Astrocyte of the hippocampus (primary cell): Measurements from ENCODE around the gene CSF3R.

Experiments used
- DNase-seq: peaks from one replicate; pipeline ENCODE4 v3.0.0; 2011; ENCODE audit warnings: low read depth, low spot score

Gene CSF3R

DNA sequence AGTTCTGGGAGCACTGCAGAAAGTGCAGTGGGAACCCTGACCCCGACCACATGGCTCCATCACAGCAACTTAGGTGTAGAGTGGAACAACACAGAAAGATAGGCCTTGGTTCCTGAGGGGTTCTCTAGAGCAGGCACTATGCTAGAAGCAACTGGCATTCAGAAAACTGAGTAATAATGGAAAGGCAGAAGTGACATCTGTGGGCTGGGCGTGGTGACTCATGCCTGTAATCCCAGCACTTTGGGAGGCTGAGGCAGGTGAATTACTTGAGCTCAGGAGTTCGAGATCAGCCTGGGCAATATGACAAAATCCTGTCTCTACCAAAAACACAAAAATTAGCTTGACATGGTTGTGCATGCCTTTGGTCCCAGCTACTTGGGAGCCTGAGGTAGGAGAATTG, 23.8 kb downstream of the CSF3R start:
- no peak for DNase-seq

GRCh38 chr1:36457691-36458090, 25.0 kb downstream of the CSF3R start:
- no peak for DNase-seq

DNA sequence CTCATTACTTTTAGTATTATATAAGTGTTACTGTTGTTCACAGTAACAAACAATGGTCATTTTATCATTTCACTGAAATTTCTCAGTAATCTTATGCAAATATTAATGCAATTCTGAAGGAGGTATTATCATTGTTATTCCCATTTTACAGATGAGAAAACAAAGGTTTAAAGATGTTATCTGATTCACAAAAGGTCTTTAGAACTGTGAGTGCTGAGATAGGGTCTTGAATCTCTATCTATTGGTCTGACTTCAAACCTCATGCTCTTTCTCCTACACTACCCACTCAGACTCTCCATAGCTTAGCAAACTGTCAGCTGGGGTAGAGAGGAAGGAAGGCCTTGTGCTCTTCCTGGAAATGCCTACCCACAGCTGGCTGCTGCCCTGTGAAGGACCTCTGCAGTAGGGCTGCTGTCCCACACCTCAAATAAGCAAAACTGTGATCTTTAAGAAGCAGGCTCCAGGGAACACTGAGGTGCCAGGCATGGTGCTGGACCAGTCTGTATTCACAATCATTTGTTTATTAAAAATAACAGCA, 26.3 kb downstream of the CSF3R start:
- no peak for DNase-seq

- no peak for DNase-seq
Observed at GRCh38 chr1:36455386-36455785, 27.3 kb downstream of the CSF3R start.

DNA sequence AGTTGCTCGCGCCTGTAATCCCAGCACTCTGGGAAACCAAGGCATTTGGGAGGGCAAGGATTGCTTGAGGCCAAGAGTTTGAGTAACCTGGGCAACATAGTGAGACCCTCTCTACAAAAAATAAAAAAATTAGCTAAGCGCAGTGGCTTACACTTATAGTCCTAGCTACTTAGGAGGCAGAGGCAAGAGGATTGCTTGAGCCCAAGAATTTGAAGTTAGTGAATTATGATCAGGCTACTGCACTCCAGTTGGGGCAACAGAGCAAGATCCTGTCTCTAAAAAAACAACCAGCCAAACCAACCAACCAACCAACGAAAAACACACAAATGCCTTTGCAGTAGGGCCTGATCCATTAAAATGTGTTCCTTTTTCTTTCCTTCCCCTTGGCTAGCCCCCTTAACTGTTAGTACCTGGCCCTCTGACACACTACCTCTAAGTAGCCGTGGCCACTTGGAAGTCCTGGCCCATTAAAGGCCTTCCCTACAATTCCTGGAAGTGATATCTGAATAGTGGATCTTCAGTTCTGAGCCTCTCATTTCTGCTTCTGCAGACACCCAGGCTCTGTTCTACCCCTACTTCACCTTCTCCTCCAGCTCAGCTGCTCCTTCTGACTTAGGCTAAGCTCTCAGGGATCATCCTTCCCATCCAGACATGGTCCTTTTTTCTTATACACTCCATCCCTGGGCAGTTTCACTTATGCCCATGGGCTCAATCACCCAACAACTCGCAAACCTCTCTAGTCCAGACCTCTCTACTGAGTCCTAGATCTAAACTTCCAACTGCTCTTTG, 28.9 kb downstream of the CSF3R start:
- DNase-seq: no peak

- no peak for DNase-seq
Observed at GRCh38 chr1:36453051-36453450, 29.7 kb downstream of the CSF3R start.

- DNase-seq: no peak
Observed at GRCh38 chr1:36450919-36451305, 31.8 kb downstream of the CSF3R start.

DNA sequence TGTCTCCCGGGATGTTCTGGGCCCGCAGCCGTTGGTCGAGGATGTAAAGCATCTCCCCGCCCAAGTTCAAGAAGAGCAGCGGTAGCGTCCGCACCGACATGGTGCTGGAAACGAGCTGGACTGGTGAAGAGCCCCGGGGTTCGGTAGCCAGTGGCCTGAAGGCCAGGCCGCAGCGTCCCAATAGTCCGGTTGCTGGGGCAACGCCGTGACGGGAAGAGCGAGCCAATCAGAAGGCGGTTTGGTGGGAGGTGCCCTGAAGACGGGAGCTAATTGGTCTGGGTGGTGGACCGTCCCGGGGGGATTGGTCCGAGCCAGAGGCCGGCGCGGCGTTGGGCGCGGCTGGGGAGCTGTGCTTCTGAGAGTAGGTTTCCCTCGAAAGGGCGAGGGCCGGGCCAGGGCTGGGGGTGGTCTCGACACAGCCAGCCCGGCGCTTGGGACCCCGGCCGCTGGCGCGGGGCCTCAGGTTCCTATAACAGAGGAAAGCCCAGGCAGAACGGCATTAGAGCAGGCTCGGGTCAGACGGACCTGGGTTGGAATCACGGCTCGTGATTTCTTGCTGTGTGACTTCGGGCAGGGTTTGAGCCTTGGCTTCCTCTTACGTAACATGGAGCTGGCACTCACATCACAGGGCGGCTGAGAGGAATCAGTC, 32.3 kb downstream of the CSF3R start, which contains the start of gene OSCP1:
Gene OSCP1, minus strand, starts transcription at position 182 of the 649 bp plus-strand sequence. Its CDS starts 82 bp downstream, at position 100.
- peak; percentile 99 for DNase-seq

DNA sequence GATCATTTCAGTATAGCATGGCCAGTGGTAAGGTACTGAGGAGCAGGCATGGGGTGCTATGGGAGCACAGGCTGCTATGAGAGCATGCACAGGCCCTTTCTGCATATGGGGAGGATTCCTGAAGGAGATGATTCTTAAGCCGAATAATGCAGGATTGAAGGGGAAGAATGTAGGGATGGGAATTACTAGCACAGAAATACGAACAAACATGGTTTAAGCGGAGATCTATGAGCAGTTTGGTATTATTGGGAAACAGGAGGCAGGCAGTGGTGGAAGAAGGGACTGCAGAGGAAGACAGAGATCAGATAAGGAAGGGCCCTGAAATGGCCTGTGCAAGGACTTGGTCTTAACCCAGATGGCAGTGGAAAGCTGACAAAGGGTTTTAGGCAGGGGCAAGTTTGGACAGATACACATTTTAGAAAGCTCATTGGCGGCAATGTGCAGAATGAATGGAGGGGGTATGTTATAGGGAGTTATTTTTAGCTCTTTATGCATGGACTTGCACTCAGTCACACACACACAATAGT, 34.1 kb downstream of the CSF3R start:
- DNase-seq: no peak

- no peak for DNase-seq
Observed at GRCh38 chr1:36447450-36447849, 35.3 kb downstream of the CSF3R start.

DNA sequence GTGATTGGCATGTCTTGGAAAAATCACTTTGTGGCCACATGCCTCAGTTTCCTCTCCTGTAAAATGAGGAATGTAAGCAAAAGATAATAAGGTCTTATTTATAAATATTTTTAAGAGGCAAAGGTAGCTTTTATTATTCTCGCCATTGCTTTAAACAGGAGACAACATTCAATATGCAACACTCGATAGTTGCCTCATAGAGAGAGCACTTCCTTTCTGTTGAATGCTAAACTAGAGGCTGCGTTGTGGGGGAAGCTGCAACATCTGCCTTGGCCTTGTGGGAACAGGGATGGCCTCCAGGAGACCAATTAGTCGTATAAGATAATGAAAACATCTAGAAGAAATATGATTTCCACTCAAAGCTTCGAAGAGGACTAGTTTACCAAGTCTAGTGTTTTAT, 36.0 kb downstream of the CSF3R start:
- no peak for DNase-seq

DNA sequence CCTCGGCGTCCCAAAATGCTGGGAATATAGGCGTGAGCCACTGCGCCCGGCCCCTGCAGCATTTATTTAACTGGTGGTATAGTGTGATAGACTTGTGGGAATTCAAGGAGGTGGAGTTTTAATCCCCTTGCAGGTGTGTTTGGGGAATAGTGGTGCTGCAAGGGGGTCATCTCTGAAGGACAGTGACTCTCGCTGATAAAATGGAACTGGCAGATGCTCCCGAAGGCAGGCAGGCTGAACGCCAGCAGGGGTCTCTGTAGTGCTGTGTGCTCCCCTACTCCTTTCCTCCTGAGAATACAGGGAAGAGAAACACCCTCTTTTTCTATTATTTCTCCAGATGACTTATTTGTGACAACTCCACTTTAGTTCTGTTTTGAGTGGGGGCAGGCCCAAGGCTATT, 36.4 kb downstream of the CSF3R start:
- DNase-seq: no peak

DNA sequence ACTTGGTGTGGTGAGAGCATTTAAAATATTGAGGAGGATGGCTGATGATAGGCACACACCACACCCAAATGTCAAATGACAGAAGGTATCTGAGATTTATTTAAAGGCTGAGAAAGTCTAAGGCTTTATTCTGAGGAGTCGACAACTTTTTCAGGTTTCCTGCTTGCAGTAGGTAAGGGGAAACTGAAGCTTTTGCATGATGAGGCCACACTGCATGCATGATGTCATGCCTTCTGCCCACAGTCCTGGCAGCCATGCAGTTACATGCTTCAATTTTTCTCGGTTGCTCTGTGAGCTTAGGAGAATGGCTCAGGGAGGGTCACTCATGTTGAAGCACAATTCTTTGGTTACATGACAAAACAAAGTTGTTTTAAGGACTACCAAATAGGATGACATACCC, 39.4 kb downstream of the CSF3R start:
- DNase-seq: no peak

DNA sequence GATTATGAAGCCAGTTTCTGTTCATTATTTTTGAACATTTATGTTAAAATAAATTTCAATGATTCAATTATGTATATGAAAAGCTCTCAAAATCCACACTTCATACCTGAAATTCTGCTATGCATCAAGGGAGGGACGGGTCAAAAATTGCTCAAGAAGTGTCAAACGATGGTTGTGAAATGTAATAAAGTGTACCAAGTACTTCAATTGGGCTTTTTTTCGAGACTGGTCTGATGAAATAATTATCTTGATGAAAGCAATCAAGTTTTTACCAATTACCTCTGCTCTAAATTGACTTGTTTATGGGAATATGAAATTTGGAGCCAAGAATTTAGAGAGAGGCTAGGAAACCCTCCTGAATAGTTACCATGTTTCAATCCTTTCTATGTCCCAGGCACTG, 40.4 kb downstream of the CSF3R start:
- no peak for DNase-seq

- DNase-seq: no peak
Observed at GRCh38 chr1:36440646-36441045, 42.1 kb downstream of the CSF3R start.

DNA sequence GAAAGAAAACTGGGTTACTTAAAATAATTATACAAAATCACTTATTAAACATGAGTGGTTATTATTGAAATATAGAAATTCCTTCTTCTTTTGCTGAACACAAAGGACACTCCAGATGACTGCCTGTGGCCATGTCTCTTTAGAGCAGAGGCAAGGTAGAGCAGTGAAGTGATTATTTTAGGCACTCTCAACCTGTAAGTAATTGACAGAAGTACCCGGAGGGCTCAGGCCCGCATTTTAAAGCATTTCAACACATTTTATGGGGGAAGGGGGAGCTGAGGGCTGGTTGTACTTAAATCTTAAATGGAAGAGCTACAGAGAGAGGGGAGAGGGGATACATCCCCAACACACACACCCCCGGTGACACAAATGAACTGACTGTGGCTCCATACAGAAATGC, 42.7 kb downstream of the CSF3R start:
- no peak for DNase-seq

GRCh38 chr1:36438715-36439114, 44.0 kb downstream of the CSF3R start:
- DNase-seq: no peak

- peak; percentile 53 for DNase-seq
Observed at GRCh38 chr1:36436821-36437220, 45.9 kb downstream of the CSF3R start.

GRCh38 chr1:36433102-36433501, 49.6 kb downstream of the CSF3R start:
- no peak for DNase-seq

DNA sequence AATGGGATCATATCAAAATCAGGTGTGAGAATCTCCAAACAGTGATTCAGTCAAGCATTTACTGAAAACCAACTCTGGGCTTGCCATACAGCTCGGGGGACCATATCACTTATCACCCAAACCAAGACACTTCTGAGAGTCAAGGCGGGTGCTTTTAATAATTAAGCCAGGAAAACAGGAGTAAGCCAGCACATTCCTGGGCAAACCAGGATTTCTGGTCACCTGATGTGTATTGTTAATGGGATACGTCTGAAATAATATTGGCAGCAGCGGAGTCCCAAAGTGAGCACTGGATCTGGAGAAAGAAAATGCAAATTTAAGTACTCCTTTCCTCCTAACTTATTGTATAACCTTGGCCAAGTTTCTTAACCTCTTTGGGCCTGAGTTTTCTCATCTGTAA, 50.1 kb downstream of the CSF3R start:
- no peak for DNase-seq

GRCh38 chr1:36425791-36426190, 56.9 kb downstream of the CSF3R start:
- no peak for DNase-seq

DNA sequence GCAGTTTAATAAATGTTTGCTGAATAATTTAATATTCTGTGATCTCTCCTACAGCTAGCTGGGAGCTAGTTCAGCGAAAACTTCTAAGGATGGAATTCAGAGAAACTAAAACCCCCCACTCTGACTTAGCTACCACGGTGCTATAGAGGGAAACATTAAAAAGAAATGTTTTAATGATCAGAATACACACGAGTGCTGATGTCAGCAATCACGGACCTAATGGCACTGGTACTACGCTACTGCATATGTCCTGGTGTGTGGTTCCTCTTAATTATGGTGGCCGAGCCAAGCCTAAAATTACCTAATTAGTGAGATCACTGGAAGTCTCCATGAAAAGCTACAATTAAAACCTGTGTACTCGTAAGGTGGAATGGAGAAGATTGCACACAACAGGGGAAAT, 61.1 kb downstream of the CSF3R start:
- DNase-seq: no peak

- peak; percentile 92 for DNase-seq
Observed at GRCh38 chr1:36420836-36421317, 61.8 kb downstream of the CSF3R start.
